ENCODE results near the gene NUP205. TPM values are rescaled to one million over a fixed set of nuclear protein-coding genes. Genes with fewer than 3 reads are reported as not detected.

NUP205 gene
- total RNA-seq, 8 experiments from 2014 or later = 26.2 to 68.4 (median 32.7) TPM

GRCh38 chr7:135648235-135648634, 90.5 kb downstream of the NUP205 start:
- no peak overlapping the region for H3K4me3 ChIP-seq
- ATAC-seq (replicated peaks in 6 of 8) = no peak
- WGBS, 10 experiments = 79 to 100% (median 94%) methylated on average over 3 to 7 of the region's 7 CpGs
- peaks cover 0 to 2% of the 10 kb centered on the region in 2 donors for H3K4me1 ChIP-seq (replicated peaks in 1 of 2)
- in situ Hi-C loops (cut with MboI; ENCODE audit: low pct_unique_long_range_greater_than_20kb in 2 of 9, low sequenced_read_pairs in 9 of 9, unreplicated experiment in 9 of 9) = no loop called here
- no peak overlapping the region for H3K27ac ChIP-seq

GRCh38 chr7:135650831-135651573, 93.3 kb downstream of the NUP205 start:
- Histone ChIP-seq H3K4me3 (no peak overlapping the region), H3K4me1 (replicated peaks in 1 of 2) (peaks cover 0 to 4% of the 10 kb centered on the region in 2 donors), H3K27ac (no peak overlapping the region)
- 24 to 95% (median 87%) methylated on average over 2 to 11 of the region's 15 CpGs; no CpG with 5 or more reads in 1 of the 10 experiments for WGBS, 10 experiments
- peak in 2 of 8 experiments; percentile 63 to 82 for ATAC-seq (replicated peaks in 6 of 8)
- in situ Hi-C loops (cut with MboI; ENCODE audit: low pct_unique_long_range_greater_than_20kb in 2 of 9, low sequenced_read_pairs in 9 of 9, unreplicated experiment in 9 of 9) = loop anchor here in 1 of 9 experiments (25.0 kb wide), 1 partner anchor 361 kb away; no protein-coding TSS in a partner anchor

GRCh38 chr7:135653340-135654080, 95.8 kb downstream of the NUP205 start:
- Histone ChIP-seq H3K4me3 (no peak overlapping the region), H3K27ac (no peak overlapping the region), H3K4me1 (replicated peaks in 1 of 2) (peaks cover 0 to 4% of the 10 kb centered on the region in 2 donors)
- in situ Hi-C loops (cut with MboI; ENCODE audit: low pct_unique_long_range_greater_than_20kb in 2 of 9, low sequenced_read_pairs in 9 of 9, unreplicated experiment in 9 of 9) = loop anchor here in 1 of 9 experiments (25.0 kb wide), 1 partner anchor 359 kb away; no protein-coding TSS in a partner anchor
- peak in 4 of 8 experiments; percentile 33 to 90 (median 62) for ATAC-seq (replicated peaks in 6 of 8)
- WGBS, 10 experiments = 26 to 97% (median 71%) methylated on average over 2 to 12 of the region's 12 CpGs

GRCh38 chr7:135658564-135658963, 100.8 kb downstream of the NUP205 start:
- no peak overlapping the region for H3K4me3 ChIP-seq
- WGBS, 10 experiments = 62 to 100% (median 89%) methylated on average over 2 to 5 of the region's 5 CpGs
- in situ Hi-C loops (cut with MboI; ENCODE audit: low pct_unique_long_range_greater_than_20kb in 2 of 9, low sequenced_read_pairs in 9 of 9, unreplicated experiment in 9 of 9) = loop anchor here in 1 of 9 experiments (25.0 kb wide), 1 partner anchor 354 kb away; no protein-coding TSS in a partner anchor
- no peak for ATAC-seq (replicated peaks in 6 of 8)
- H3K27ac ChIP-seq = no peak overlapping the region
- H3K4me1 ChIP-seq (replicated peaks in 1 of 2) = peaks cover 5 to 8% of the 10 kb centered on the region in 2 donors

GRCh38 chr7:135659159-135659846, 101.6 kb downstream of the NUP205 start:
- WGBS, 10 experiments = 20 to 91% (median 67%) methylated on average over 1 to 8 of the region's 9 CpGs; no CpG with 5 or more reads in 1 of the 10 experiments
- no peak overlapping the region for H3K27ac ChIP-seq
- H3K4me1 ChIP-seq (replicated peaks in 1 of 2) = peaks cover 11% of the 10 kb centered on the region in 2 donors
- in situ Hi-C loops (cut with MboI; ENCODE audit: low pct_unique_long_range_greater_than_20kb in 2 of 9, low sequenced_read_pairs in 9 of 9, unreplicated experiment in 9 of 9) = loop anchor here in 1 of 9 experiments (25.0 kb wide), 1 partner anchor 353 kb away; no protein-coding TSS in a partner anchor
- H3K4me3 ChIP-seq = no peak overlapping the region
- ATAC-seq (replicated peaks in 6 of 8) = no peak

- in situ Hi-C loops (cut with MboI; ENCODE audit: low pct_unique_long_range_greater_than_20kb in 2 of 9, low sequenced_read_pairs in 9 of 9, unreplicated experiment in 9 of 9) = loop anchor here in 1 of 9 experiments (25.0 kb wide), 1 partner anchor 351 kb away; no protein-coding TSS in a partner anchor
- H3K4me1 ChIP-seq (replicated peaks in 1 of 2) = peaks cover 11 to 12% of the 10 kb centered on the region in 2 donors
- peak overlapping the region; percentile 5 to 83 for H3K27ac ChIP-seq
- ATAC-seq (replicated peaks in 6 of 8) = peak in 2 of 8 experiments; percentile 1 to 4
- 83 to 100% (median 92%) methylated on average over 1 to 7 of the region's 14 CpGs; no CpG with 5 or more reads in 2 of the 10 experiments for WGBS, 10 experiments
- H3K4me3 ChIP-seq = peak overlapping the region; percentile 84 to 97 (median 88)
These were observed 103.8 kb downstream of the NUP205 start for GRCh38 chr7:135661311-135662122.

GRCh38 chr7:135662123-135662372, 104.3 kb downstream of the NUP205 start:
- 0 to 3% methylated on average over 1 to 6 of the region's 17 CpGs; no CpG with 5 or more reads in 8 of the 10 experiments for WGBS, 10 experiments
- in situ Hi-C loops (cut with MboI; ENCODE audit: low pct_unique_long_range_greater_than_20kb in 2 of 9, low sequenced_read_pairs in 9 of 9, unreplicated experiment in 9 of 9) = loop anchor here in 1 of 9 experiments (25.0 kb wide), 1 partner anchor 350 kb away; no protein-coding TSS in a partner anchor
- H3K4me3 ChIP-seq = peak overlapping the region; percentile 84 to 97 (median 88)
- no peak for ATAC-seq (replicated peaks in 6 of 8)
- peaks cover 11 to 12% of the 10 kb centered on the region in 2 donors for H3K4me1 ChIP-seq (replicated peaks in 1 of 2)
- H3K27ac ChIP-seq = peak overlapping the region; percentile 5 to 83

GRCh38 chr7:135662373-135663114, 104.8 kb downstream of the NUP205 start, which contains the start of gene STMP1:
STMP1 (plus strand) TSS chr7:135662514.
- in situ Hi-C loops (cut with MboI; ENCODE audit: low pct_unique_long_range_greater_than_20kb in 2 of 9, low sequenced_read_pairs in 9 of 9, unreplicated experiment in 9 of 9) = loop anchor here in 1 of 9 experiments (25.0 kb wide), 1 partner anchor 350 kb away; no protein-coding TSS in a partner anchor
- peak; percentile 89 to 98 (median 96) for ATAC-seq (replicated peaks in 6 of 8)
- Histone ChIP-seq H3K4me1 (replicated peaks in 1 of 2) (peaks cover 11 to 12% of the 10 kb centered on the region in 2 donors), H3K4me3 (peak within 1 kb of the TSS; percentile 84 to 97 (median 88)), H3K27ac (peak within 1 kb of the TSS; percentile 60 to 83)
- WGBS, 10 experiments = 0 to 2% (median 0%) methylated on average over 3 to 15 of the region's 60 CpGs; no CpG with 5 or more reads in 1 of the 10 experiments

- H3K4me3 ChIP-seq = peak overlapping the region in 2 of 5 donors; percentile 88 to 97
- H3K4me1 ChIP-seq (replicated peaks in 1 of 2) = peaks cover 11 to 12% of the 10 kb centered on the region in 2 donors
- WGBS, 10 experiments = 0 to 82% (median 75%) methylated on average over 1 to 3 of the region's 3 CpGs; no CpG with 5 or more reads in 1 of the 10 experiments
- ATAC-seq (replicated peaks in 6 of 8) = no peak
- in situ Hi-C loops (cut with MboI; ENCODE audit: low pct_unique_long_range_greater_than_20kb in 2 of 9, low sequenced_read_pairs in 9 of 9, unreplicated experiment in 9 of 9) = loop anchor here in 1 of 9 experiments (25.0 kb wide), 1 partner anchor 348 kb away; no protein-coding TSS in a partner anchor
- H3K27ac ChIP-seq = no peak overlapping the region
These were observed 106.4 kb downstream of the NUP205 start for GRCh38 chr7:135664046-135664589.

GRCh38 chr7:135665042-135665441, 107.3 kb downstream of the NUP205 start:
- 42 to 100% (median 92%) methylated on average over 1 to 3 of the region's 3 CpGs; no CpG with 5 or more reads in 1 of the 10 experiments for WGBS, 10 experiments
- Histone ChIP-seq H3K27ac (no peak overlapping the region), H3K4me3 (no peak overlapping the region), H3K4me1 (replicated peaks in 1 of 2) (peaks cover 11 to 12% of the 10 kb centered on the region in 2 donors)
- ATAC-seq (replicated peaks in 6 of 8) = no peak
- in situ Hi-C loops (cut with MboI; ENCODE audit: low pct_unique_long_range_greater_than_20kb in 2 of 9, low sequenced_read_pairs in 9 of 9, unreplicated experiment in 9 of 9) = loop anchor here in 1 of 9 experiments (25.0 kb wide), 1 partner anchor 347 kb away; no protein-coding TSS in a partner anchor

GRCh38 chr7:135666156-135666555, 108.4 kb downstream of the NUP205 start:
- 44 to 100% (median 95%) methylated on average over 3 to 11 of the region's 11 CpGs; no CpG with 5 or more reads in 2 of the 10 experiments for WGBS, 10 experiments
- Histone ChIP-seq H3K4me1 (replicated peaks in 1 of 2) (peaks cover 11 to 12% of the 10 kb centered on the region in 2 donors), H3K4me3 (no peak overlapping the region), H3K27ac (no peak overlapping the region)
- in situ Hi-C loops (cut with MboI; ENCODE audit: low pct_unique_long_range_greater_than_20kb in 2 of 9, low sequenced_read_pairs in 9 of 9, unreplicated experiment in 9 of 9) = loop anchor here in 1 of 9 experiments (25.0 kb wide), 1 partner anchor 346 kb away; no protein-coding TSS in a partner anchor
- ATAC-seq (replicated peaks in 6 of 8) = no peak
